Ramos (cell line): ENCODE data around the gene PHACTR1.
"Not testable (repeated sequence)": the region's sequence is repeated elsewhere in the genome, so short reads cannot be mapped to it uniquely, and the experiment has no call there.

Experiments
- in situ Hi-C: fragments of 300-500 bp; cut with MboI; formaldehyde crosslinking; loops from one replicate; pipeline ENCODE4 v1.14.3; 2022; ENCODE audit warnings: low sequenced_read_pairs; ENCODE audit not compliant: unreplicated experiment

PHACTR1 gene

DNA sequence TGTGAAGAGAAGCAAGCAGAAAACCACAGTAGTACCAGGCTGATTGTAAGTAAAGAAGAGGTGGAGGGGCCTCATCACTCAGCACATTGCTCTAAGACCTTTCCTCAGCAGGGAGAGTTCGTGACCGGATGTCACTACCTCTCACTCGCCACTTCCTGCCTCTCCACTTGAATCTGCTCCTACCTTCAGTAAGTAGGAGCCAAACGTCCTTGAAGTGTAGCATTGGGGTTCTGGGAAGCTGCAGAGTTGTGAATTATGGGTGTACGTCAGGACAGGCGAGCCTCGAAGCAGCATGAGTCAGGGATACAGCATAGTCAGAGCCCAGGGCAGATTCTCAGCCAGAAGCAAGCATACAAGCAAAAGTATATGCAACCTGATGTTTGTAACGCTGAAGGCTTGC is 224.9 kb downstream of the PHACTR1 start:
- in situ Hi-C loops = no loop called here

DNA sequence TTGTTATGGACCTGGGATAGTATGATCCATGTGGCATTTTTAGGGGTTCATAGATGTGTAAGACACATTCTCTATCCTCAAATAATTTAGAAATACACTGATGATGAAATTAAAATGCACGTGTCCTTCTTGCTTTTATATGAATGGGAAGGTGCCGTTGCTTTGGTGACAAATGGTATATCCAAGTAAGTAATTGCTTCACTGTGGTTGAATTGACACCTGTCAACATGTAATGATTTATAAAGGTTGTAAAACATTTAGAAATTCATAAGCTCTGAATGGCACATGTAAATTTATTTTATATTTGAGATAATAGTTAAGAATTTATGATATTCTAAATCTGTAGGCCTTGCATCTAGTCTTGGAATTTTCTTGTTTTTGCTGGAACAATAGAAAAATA is 227.0 kb downstream of the PHACTR1 start:
- in situ Hi-C loops = no loop called here

DNA sequence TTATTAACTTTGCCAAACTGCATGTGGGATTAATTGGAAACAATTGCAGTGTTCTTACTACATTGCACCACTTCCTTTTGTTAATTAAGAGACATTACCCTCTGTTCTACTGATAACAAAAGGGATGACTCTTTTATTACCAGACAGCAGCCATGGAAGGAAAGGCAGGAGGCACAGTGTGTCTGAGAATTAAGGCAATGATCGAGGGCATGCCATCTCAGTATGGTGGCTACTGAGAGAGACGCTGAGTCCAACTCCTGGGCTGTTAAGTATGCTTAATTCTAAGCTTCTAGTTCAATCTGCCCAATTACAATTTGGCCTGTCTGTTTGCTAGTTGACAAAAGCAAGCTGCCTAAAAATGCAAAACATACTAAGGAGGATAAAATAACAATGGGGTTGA is 227.4 kb downstream of the PHACTR1 start:
- in situ Hi-C loops = no loop called here

DNA sequence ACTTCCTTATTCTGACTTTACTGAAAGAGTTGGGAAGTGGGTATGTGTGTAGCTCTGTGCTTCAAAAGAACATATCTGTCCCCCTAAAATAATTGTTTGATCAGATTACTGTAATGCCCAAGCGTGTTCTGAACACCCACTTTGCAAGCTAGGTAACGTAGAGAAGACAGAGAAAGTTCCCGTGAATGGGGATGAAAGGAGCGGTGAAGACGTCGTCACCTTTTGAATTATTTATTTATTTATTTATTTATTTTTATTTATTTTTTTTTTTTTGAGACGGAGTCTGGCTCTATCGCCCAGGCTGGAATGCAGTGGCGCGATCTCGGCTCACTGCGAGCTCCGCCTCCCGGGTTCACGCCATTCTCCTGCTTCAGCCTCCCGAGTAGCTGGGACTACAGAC is 228.0 kb downstream of the PHACTR1 start:
- in situ Hi-C loops = not testable (repeated sequence)

DNA sequence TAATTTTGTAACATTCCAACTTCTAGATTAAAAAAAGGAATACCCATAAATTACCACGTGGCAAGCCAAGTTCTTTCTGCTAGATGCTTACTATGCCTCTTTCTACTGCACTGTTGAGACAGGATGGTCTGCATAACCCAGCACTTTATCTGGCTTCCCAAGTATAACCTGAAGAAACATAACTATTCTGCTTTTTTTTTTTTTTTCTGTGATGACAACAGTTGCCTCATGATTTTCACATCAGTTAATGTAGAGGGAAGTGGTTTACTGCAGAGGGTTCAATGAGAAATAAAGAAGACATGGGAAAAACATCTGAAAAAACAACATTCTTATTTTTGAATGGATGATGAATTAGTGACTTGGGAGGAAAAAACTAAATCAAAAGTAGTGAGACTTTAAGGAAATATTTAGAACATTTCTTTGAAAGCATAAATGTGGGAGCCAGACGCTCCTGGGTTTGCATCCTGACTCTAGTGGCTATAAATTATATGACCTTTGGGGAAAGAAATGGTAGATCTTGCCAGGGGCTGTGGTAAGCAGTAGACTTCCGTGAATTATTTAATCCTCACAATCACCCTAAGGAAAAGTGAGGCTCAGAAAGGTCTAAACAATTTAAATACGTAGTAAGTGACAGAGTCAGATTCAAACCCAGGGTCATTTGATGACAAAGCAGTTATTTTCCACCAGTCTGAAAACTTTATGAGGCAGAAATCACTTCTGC is 230.7 kb downstream of the PHACTR1 start:
- in situ Hi-C loops = no loop called here

DNA sequence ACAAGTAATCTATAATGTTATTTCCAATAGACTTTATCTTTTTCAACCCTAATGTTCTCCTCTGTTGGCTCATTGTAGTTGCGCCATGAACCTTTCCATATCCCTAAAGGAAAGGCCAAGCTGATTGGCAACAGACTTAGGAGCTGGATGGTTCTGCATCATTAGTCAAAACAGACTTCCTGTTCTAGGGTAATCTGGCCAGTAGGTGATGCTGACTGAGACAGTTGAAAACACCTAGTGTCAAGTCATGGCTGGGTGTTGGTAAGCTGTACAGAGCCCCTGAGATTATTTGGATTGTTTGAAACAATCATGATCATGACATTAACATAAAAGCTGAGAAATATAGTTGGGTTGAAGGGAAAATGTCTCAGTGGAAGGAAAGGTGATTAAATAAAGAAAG is 231.4 kb downstream of the PHACTR1 start:
- in situ Hi-C loops = no loop called here

DNA sequence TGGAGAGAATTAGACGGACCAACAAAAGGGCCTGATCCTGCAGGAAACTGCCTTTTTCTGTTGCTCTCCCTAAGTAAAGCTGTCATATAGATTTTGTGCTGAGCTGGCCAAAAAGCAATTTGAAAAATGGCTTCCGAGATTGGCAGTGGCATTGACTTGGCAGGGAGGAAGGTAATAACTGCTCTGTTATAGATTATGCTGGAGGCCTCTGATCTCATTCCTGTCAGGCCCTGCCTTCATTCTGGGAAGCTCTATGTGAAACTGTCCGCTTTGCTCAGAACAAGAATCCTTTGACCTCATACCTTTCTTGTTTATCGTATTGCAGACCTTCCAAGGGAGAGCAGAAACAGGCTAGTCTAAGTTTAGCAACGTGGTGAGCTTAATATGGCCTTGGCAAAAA is 234.4 kb downstream of the PHACTR1 start:
- in situ Hi-C loops = no loop called here

DNA sequence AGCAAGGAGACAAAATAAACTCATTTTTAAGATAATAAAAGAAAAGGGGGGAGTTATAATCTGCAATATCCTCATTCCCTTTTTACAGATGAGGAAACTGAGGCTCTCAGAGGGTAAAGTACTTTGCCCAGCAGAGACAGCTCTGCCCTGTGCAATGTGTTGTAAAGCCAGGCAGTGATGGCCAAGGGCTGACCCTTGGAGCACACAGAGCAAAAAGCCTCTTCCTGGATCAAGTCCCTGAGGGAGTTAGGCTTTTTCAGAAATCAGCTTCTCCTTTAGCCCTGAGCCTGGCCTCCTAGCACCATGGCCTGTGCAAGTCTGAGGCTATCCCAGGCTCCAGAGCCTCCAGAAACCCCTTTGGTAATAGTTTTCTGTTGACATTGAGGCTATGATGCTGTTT is 234.8 kb downstream of the PHACTR1 start:
- in situ Hi-C loops = no loop called here

DNA sequence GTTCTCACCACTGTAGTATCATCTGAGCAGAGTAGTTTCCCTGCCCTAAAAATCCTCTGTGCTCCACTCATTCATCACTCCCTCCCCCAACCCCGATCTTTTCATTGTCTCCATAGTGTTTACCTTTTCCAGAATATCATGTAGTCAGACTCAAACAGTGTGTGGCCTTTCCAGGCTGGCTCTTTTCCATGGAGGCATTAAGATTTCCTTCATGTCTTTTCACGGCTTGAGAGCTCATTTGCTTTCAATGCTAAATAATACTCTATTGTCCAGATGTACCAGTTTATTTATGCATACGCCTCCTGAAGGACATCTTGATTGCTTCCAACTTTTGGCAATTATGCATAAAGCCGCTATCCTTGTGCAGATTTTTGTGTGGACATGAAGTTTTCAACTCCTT is 235.8 kb downstream of the PHACTR1 start:
- in situ Hi-C loops = no loop called here

DNA sequence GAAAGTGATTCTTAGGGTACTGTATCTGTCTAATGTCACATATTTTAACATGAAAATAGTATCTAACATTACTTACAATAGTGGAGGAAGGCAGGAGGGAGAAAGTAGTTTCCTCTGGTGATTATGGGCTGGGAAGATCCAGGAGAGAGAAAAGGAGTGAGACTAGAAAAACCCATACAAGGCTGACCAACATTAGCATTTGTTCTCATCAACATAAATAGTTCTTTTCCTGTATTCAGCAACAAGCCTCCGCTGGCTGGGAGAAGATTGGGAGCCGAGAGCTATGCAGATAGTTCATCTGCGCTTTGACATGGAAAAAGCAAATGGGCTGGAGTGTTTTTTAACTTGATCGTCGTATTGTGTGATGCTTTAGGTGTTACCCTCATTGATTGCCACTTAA is 239.4 kb downstream of the PHACTR1 start:
- in situ Hi-C loops = no loop called here

DNA sequence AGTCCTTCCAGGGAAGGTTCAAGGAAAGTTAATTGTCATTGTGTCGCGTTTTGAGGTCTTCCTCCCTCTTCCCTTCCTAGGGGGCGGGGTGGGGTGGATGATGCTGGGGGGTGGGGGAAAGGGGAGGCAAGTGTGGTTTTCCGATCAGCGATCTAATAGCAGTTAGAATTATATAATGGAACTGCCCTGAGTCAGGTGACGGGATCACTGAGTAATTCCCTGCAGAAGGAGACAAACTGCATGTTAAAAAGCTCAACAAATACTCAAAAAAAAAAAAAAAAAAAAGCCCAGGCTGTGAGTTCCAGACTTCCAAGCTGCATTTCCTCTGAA is 240.4 kb downstream of the PHACTR1 start:
- in situ Hi-C loops = no loop called here

DNA sequence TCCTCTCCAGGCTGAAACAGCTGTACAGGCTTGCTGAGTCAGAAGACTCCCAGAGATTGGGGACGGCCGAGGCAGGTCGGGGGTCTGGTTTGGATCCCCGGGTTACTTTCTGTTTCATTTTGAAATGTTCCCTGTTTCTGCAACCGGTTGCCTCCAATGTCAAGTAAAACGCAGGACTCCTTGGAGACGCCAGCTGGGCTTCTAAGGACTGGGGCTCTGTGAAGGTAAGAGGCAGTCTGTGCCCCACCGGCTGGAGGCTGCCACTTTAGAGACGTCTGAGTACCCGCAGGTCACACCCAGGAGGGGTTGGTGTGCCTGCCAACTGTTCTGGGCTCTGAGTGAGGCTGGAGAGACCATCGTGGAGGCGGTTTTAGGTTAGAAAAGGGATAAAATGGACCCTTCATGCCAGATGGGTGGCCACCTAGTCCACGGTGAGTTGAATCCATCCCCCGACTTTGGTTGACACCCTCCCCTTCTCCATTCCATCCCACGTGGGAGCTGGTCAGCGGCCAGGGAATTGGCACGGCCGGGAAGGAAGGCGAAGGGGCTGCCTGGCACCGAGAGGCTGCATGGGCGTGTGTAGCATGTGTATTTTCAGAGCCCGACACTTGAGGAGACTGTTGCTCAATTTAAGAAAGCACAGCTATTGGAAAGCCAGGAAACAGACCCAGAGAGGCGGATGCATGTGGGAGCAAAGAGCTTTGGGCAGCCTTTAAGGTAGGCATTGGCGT is 240.9 kb downstream of the PHACTR1 start:
- in situ Hi-C loops = no loop called here

DNA sequence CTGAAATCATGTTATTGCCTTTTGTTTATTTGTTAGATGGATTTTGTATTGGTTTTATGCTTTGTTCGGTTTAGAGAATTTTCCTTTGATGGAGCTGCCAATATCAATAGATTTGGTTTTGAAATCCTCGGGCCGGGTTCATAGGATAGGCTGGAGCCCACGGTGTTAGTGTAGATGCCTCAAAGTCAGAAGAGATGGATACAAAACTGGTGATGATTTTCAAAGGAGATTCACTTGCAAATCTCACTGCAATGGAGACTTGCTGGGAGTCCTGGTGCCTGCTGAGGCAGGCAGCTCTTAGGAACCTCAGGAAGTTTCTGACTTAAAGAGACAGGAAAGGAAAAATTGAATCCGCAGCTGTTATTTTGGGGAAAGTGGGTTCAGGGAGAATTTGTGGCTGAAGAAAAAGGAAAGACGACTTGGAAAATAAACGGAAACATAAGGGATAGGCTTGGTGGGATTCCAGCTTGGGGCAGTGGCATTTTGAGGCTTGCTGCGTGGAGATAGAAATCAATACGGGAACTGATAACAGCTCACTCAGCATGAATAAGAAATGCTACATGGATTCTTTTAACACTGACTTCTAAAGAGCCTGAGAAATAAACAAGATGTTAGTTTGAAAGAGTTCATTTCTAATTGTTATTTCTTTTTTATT is 241.6 kb downstream of the PHACTR1 start:
- in situ Hi-C loops = no loop called here

DNA sequence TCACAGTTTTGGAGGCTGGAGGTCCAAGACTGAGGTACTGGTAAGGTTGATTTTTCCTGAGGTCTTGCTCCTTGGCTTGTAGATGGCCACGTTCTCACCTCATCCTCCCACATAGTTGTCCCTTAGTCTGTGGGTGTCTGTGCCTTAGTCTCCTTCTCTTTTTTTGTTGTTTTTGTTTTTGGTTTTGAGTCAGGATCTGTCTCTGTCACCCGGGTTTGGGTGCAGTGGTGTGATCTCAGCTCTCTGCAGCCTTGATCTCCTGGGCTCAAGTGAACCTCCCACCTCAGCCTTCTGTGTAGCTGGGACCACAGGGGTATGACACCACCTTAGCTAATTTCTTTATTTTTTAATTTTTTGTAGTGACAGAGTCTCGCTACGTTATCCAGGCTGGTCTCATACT is 245.2 kb downstream of the PHACTR1 start:
- in situ Hi-C loops = no loop called here

DNA sequence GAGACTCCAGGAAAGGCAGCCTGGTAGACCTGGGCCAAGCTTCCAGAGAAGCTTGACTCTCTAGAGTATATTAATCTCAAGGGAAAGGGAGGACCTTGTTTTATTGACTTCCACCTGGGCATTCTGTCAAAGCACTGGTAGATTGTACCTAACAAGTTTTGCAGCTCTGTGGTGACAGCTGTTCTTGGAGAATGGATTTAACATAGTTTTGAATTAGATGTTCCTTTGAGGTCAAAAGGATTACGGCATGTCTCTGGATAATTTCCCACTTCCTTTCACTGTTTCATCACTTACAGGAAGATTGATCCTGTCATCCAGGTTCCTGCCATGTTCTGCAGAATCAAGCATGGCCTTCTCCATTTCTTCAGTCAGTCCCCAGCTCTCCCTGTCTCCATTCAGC is 246.0 kb downstream of the PHACTR1 start:
- in situ Hi-C loops = no loop called here

DNA sequence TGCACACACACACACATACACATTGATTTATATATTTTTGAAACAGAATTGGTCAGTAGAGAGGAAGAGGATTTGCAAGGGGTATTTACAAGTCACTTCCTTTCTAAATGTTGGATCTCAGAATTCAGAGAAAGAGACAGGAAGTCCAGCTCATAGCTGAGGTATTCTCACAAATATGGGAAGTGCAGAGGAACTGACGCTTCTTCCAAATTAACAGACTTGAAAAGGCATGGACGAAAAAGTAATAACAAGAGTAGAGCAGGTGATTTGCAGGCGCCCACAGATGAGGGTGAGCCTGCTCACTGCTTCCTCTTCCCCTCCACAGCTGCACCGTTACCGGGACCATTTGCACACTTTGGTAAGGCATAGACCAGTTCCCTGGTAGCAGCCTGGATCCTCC is 246.4 kb downstream of the PHACTR1 start:
- in situ Hi-C loops = no loop called here

DNA sequence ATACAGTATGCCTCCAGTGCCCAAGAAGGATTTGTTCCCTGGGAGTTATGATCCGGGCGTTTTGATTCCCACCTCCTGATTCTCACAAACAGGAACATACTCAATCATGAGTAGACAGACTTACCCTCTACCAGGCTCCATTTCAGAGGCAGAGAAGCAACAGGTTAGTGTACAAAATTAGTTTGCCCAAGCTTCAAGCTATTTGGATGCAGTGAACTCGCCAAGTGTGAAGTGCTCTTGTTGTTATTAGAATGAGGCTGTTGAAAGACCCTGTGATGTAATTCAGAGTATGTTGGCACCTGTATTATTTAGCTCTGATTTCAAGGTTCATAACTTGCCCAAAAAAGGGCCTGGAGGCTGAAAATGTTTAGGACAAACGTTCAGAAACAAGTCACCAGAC is 247.0 kb downstream of the PHACTR1 start:
- in situ Hi-C loops = no loop called here

DNA sequence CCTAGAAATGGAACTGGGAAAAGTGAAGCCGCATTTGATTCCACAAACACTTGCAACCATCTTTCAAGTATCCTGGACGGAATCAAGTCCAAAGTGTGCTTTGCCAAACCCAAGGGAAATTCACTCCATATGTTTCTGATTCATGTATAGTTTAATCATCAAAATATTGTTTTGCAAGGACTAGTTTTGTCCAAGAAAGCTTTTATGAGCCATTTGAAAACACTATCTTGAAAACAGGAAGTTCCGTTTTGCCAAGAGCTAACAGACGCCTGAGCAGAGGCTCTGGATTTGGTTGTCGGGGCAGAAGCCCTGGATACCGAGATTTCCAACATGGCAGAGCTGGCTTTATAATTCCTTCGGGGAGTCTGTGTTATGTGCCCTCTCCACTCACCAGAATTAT is 251.1 kb downstream of the PHACTR1 start:
- in situ Hi-C loops = no loop called here

DNA sequence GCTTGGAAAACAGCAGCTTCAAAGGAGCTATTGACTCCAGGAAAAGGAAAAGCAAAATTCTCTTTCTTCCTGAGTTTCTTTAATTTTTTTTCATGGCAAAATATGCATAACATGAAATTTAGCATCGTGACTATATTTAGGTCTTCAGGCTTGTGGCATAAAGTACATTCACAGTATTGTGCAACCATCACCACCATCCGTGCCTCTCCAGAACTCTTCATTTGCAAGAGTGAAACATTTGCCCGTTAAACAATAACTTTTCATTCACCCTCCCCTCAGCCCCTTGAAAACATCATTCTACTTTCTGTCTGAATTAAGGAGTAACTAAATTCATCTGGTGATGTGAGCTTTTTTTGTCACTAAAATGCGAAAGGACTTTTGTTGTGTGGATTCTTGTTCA is 251.7 kb downstream of the PHACTR1 start:
- in situ Hi-C loops = no loop called here

DNA sequence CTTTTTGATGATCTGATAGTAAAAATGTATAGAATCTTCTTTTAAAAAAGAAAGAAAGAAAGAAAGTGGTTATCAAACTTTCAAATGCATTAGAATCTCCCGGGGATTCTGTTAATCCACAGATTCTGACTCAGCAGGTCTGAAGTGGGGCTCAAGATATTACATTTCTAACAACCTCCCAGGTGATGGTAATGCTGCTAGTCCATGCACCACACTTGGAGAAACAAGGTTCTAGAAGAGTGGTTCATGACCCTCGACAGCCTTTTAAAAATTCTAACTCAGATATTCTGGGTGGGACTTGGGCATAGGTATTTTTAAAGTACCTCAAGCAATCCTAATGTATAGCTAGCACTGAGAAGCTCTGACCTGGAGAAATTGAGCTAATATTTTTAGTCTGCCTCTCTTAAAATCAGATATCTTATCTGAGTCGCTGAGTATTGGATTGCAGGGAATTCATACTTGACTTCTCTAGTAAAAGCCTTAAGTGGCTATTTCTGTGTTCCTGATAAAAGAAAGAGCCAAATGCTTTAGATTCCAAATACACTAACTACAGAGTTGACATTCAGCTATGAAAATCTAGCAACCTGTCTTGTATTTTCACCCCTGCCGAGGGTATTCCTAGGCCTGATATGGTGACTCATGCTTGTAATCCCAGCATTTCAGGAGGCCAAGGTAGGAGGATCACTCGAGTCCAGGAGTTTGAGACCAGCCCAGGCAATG is 252.4 kb downstream of the PHACTR1 start:
- in situ Hi-C loops = no loop called here

DNA sequence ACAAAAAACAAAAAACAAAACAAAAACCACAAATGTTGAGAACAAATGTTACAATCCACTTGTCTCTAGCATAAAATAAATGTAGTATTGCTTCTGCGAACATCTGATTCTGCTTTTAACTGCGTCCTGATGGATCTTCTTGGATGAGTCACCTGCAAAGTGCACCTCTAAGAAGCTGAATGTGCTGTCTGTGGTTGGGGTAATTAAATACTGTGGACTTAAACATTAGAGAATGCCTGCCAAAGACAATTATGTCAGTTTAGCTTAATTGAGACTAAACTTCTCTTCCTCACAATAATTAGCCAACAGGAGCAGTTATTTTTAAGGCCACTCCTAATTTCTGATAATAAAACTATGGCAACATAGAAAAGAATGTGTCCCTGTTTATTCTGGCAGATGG is 253.4 kb downstream of the PHACTR1 start:
- in situ Hi-C loops = no loop called here
